GM12878 (cell line): ENCODE data around the gene SORCS2. TPM values are rescaled to one million over a fixed set of nuclear protein-coding genes. Genes with fewer than 3 reads are reported as not detected.

Experiments used
- ATAC-seq: fragments of 200-7000 bp; cut with Tn5 transposase; 3 replicates; pipeline ENCODE4 v1.9.1; 2020; ENCODE audit warnings: mild to moderate bottlenecking, moderate library complexity
- BruUV-seq: library from RNA; stranded (reverse); fragments of 400-500 nt; replicated peaks from 2 replicates; lab custom pipeline; 2021; lab: Mats Ljungman, UMichigan
- CTCF ChIA-PET: fragments of 300-600 bp; sonication (Branson Sonifier 250); formaldehyde crosslinking; extraction: SDS; loops from one replicate; lab custom pipeline; 2021; ENCODE audit warnings: inconsistent platforms; lab: Yijun Ruan, JAX
- POLR2A ChIA-PET: fragments of 350-600 bp; formaldehyde crosslinking; extraction: SDS; loops from one replicate; lab custom pipeline; 2021; ENCODE audit warnings: inconsistent platforms; lab: Charles Lee
- RAD21 ChIA-PET: fragments of 300-600 bp; sonication (Branson Sonifier 250); formaldehyde crosslinking; loops from one replicate; lab custom pipeline; 2023; ENCODE audit warnings: antibody characterized with exemption; ENCODE audit not compliant: unreplicated experiment; lab: Charles Lee
- SMC1A ChIA-PET: fragments of 300-600 bp; sonication (Branson Sonifier 250); formaldehyde crosslinking; loops from one replicate; lab custom pipeline; 2023; ENCODE audit not compliant: unreplicated experiment, uncharacterized antibody; lab: Charles Lee
- DNase-seq: peaks from one replicate; pipeline ENCODE4 v3.0.0-alpha.2; 2011; ENCODE audit warnings: low read depth, low spot score
- FAIRE-seq: peaks from 3 replicates; lab custom pipeline; 2011; peaks lifted over from hg19 to GRCh38; lab: Jason Lieb, UNC
- H2AFZ ChIP-seq: 2 replicates; pipeline ENCODE4 v1.6.0; 2011; ENCODE audit warnings: low read depth, low read length, control low read depth; ENCODE audit not compliant: control insufficient read depth
- H3K27ac ChIP-seq: 2 replicates; pipeline ENCODE4 v1.5.1; 2011; ENCODE audit warnings: control low read depth; ENCODE audit not compliant: control insufficient read depth, insufficient read depth
- H3K27me3 ChIP-seq, 2 experiments: replicated peaks in 1 of 2; 2 replicates each; pipeline versions ENCODE4 v1.6.0 to v1.6.1; 2011; ENCODE audit warnings: low read length in 1 of 2; ENCODE audit not compliant: control insufficient read depth in 2 of 2, insufficient read depth in 2 of 2
- H3K36me3 ChIP-seq, 2 experiments: 2 replicates each; pipeline ENCODE4 v1.5.1; 2011; ENCODE audit warnings: low read length in 1 of 2; ENCODE audit not compliant: control insufficient read depth in 2 of 2, insufficient read depth in 2 of 2
- H3K4me1 ChIP-seq: 2 replicates; pipeline ENCODE4 v1.6.1; 2011; ENCODE audit warnings: mild to moderate bottlenecking, low read length, moderate library complexity, mixed read lengths; ENCODE audit not compliant: control insufficient read depth, insufficient read depth
- H3K4me2 ChIP-seq: 2 replicates; pipeline ENCODE4 v1.6.0; 2011; ENCODE audit warnings: control low read depth; ENCODE audit not compliant: control insufficient read depth, insufficient read depth
- H3K4me3 ChIP-seq: fragments of 200-600 bp; sonication (generic); 2 replicates; pipeline ENCODE4 v1.5.1; 2016
- H3K79me2 ChIP-seq: 2 replicates; pipeline ENCODE4 v1.6.0; 2011; ENCODE audit warnings: low read length; ENCODE audit not compliant: control insufficient read depth, insufficient read depth
- H3K9ac ChIP-seq: 2 replicates; pipeline ENCODE4 v1.8.0; 2011; ENCODE audit warnings: low read length, control low read depth, mixed read lengths; ENCODE audit not compliant: control insufficient read depth, insufficient read depth
- H3K9me3 ChIP-seq: replicated peaks from 3 replicates; pipeline ENCODE4 v1.5.1; 2011; ENCODE audit warnings: mild to moderate bottlenecking, low read length; ENCODE audit not compliant: control insufficient read depth, insufficient read depth
- H4K20me1 ChIP-seq: 2 replicates; pipeline ENCODE4 v1.6.0; 2011; ENCODE audit not compliant: control insufficient read depth, insufficient read depth
- CREB1 ChIP-seq: IDR thresholded peaks from 2 replicates; pipeline ENCODE4 v1.6.1; 2012; ENCODE audit warnings: low read depth, mild to moderate bottlenecking, inconsistent platforms
- CREM ChIP-seq: IDR thresholded peaks from 2 replicates; pipeline ENCODE4 v1.6.1; 2014; ENCODE audit warnings: antibody characterized with exemption, low read depth
- EGR1 ChIP-seq, 2 experiments: IDR thresholded peaks; 1 replicate in 1 of 2; 2 replicates in 1 of 2; pipeline ENCODE4 v1.6.1; 2011 to 2012; ENCODE audit warnings: low read depth in 2 of 2, low read length in 2 of 2, borderline replicate concordance in 1 of 2, mild to moderate bottlenecking in 1 of 2, moderate library complexity in 1 of 2
- IKZF1 ChIP-seq: fragments of 450-650 bp; conservative IDR thresholded peaks from 2 replicates; pipeline ENCODE4 v1.6.1; 2017; ENCODE audit warnings: antibody characterized with exemption, mild to moderate bottlenecking
- IRF4 ChIP-seq: IDR thresholded peaks from 2 replicates; pipeline ENCODE4 v1.6.1; 2011; ENCODE audit warnings: low read depth, low read length
- KAT2A ChIP-seq: conservative IDR thresholded peaks from 2 replicates; pipeline ENCODE4 v1.6.1; 2011; ENCODE audit warnings: low read depth, low read length; ENCODE audit not compliant: control insufficient read depth
- MXI1 ChIP-seq: fragments of 150-350 bp; IDR thresholded peaks from 2 replicates; pipeline ENCODE4 v1.6.1; 2011; ENCODE audit warnings: low read depth, mild to moderate bottlenecking, inconsistent platforms, low read length, improper control_type of control experiment
- MYC ChIP-seq: IDR thresholded peaks from 2 replicates; pipeline ENCODE4 v1.6.1; 2011; ENCODE audit warnings: mild to moderate bottlenecking, low read length, moderate library complexity, inconsistent platforms; ENCODE audit not compliant: insufficient read depth, insufficient replicate concordance, insufficient read length, severe bottlenecking
- SREBF2 ChIP-seq: IDR thresholded peaks from 2 replicates; pipeline ENCODE4 v1.6.1; 2012; ENCODE audit warnings: mild to moderate bottlenecking, low read length
- TBL1XR1 ChIP-seq: IDR thresholded peaks from 2 replicates; pipeline ENCODE4 v1.6.1; 2012; ENCODE audit warnings: low read depth, low read length, improper control_type of control experiment
- TCF3 ChIP-seq: IDR thresholded peaks from 2 replicates; pipeline ENCODE4 v1.6.1; 2012; ENCODE audit warnings: low read depth, mild to moderate bottlenecking, low read length, borderline replicate concordance; ENCODE audit not compliant: insufficient read depth
- YBX1 ChIP-seq: fragments of 450-650 bp; IDR thresholded peaks from 2 replicates; pipeline ENCODE4 v1.6.1; 2016; ENCODE audit warnings: antibody characterized with exemption
- WGBS: methylation state at CpG from one replicate; pipeline ENCODE4 v1.1.6; 2016; ENCODE audit warnings: low lambda C conversion rate; ENCODE audit not compliant: insufficient replicate concordance, insufficient coverage; ENCODE audit errors: missing lambda C conversion rate; 5-methylcytosine and 5-hydroxymethylcytosine counted together
- in situ Hi-C: fragments of 300-500 bp; cut with MboI; formaldehyde crosslinking; loops from 9 replicates; pipeline ENCODE4 v1.14.3; 2018; ENCODE audit warnings: mixed read lengths
- intact Hi-C: fragments of 100-400 bp; cut with micrococcal nuclease; formaldehyde crosslinking; loops from one replicate; pipeline ENCODE4 v1.14.2; 2022; ENCODE audit not compliant: unreplicated experiment
- polyA plus RNA-seq, 11 experiments: library from polyadenylated mRNA; depleted of rRNA in 4 of 11; unstranded in 6 of 11; stranded (reverse) in 5 of 11; fragments of >200 nt; fragmentation: Nextera tagmentation in 4 of 11; fragmentation: Illumina TruSeq in 1 of 11; extraction: Ambion mirVana in 4 of 11; extraction: Trizol in 1 of 11; gene quantifications; 1 replicate in 1 of 11; 2 replicates in 10 of 11; pipeline versions ENCODE4 v1.2.1 to v1.2.3, GENCODE V29; 2011 to 2016; ENCODE audit warnings: inconsistent platforms in 2 of 11, missing spikeins in 2 of 11, low read depth in 1 of 11
- total RNA-seq, 4 experiments: library from RNA; depleted of rRNA in 3 of 4; stranded (reverse); fragments of >200 nt in 3 of 4; fragmentation: Illumina TruSeq in 1 of 4; extraction: Trizol in 1 of 4; gene quantifications; 2 replicates each; pipeline versions ENCODE4 v1.2.1 to v1.2.3, GENCODE V29; 2013 to 2021
- TF ChIP-seq, protein P1 (sequence below): fragments of 450-650 bp; formaldehyde crosslinking; IDR thresholded peaks from 2 replicates; pipeline ENCODE4 v1.4.0; 2022; ENCODE audit warnings: mild to moderate bottlenecking, moderate library complexity

SORCS2 gene
- total and polyA plus RNA-seq, 10 of the 15 experiments (the other 5 are each of a cell fraction or from before 2014, with no cell fraction given): 0.01 to 0.15 (median 0.05) TPM; not detected in 5

DNA sequence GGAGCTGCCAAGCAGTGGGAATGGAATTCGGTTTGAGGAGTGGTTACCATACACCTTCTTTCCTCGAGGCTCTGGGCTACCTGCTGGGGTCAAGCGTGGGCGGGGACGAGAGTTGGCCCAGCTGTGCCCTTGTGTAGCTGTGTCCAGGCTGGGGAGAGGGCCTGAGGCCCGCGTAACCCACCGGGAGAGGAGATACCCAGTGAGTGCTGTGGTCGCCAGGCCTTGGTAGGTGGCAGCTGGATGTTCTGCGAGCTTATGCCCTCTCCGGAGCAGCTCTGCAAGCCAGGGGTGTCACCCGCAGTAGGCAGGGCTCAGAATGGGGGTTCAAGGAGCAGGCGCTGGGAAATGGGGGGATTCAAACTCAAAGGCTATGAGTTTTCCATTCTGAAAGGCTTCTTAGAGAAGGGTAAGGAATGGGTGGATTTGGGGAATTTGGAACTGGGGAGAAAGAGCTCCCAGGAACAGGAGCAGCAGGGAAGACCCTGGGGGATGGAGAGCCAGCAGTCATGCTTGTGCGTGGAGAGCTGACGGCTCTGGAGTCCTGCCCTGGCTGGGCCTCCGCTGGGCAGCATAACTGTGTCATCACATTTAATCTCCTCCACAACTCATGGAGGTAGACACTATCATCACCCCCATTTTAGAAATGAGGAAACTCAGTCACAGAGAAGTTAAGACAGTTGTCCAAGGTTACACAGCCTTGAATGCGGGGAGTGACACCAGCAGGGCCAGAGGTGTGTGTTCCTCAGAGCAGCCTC lies 117.5 kb downstream of the SORCS2 start (continued):
- TF ChIP-seq MXI1: no peak
- no peak for TF ChIP-seq TBL1XR1
- no peak for TF ChIP-seq CREB1
- no peak for TF ChIP-seq CREM
- no peak for TF ChIP-seq MYC
- no peak for TF ChIP-seq KAT2A
- TF ChIP-seq TCF3: no peak

- H2AFZ ChIP-seq: no peak overlapping the region
- no peaks in the 10 kb centered on the region for H3K4me1 ChIP-seq
- ChIA-PET POLR2A (no interaction called here), CTCF (no interaction called here), RAD21 (no interaction called here), SMC1A (no interaction called here)
- no peaks in the 10 kb centered on the region for H3K79me2 ChIP-seq
- WGBS: 16% methylated on average over 12 of the region's 12 CpGs
- H3K27me3 ChIP-seq: no peaks in the 10 kb centered on the region
- no peak overlapping the region for H3K4me2 ChIP-seq
- in situ Hi-C loops: no loop called here
- H3K9me3 ChIP-seq: no peaks in the 10 kb centered on the region
- FAIRE-seq: no peak
- no peak for TF ChIP-seq SREBF2
- no peak for TF ChIP-seq EGR1 (IDR thresholded peaks at IDR 0.05; ENCODE audit: borderline replicate concordance in 1 of 2, low read depth in 2 of 2, low read length in 2 of 2)
- no peak for TF ChIP-seq YBX1
- TF ChIP-seq, protein P1, sequence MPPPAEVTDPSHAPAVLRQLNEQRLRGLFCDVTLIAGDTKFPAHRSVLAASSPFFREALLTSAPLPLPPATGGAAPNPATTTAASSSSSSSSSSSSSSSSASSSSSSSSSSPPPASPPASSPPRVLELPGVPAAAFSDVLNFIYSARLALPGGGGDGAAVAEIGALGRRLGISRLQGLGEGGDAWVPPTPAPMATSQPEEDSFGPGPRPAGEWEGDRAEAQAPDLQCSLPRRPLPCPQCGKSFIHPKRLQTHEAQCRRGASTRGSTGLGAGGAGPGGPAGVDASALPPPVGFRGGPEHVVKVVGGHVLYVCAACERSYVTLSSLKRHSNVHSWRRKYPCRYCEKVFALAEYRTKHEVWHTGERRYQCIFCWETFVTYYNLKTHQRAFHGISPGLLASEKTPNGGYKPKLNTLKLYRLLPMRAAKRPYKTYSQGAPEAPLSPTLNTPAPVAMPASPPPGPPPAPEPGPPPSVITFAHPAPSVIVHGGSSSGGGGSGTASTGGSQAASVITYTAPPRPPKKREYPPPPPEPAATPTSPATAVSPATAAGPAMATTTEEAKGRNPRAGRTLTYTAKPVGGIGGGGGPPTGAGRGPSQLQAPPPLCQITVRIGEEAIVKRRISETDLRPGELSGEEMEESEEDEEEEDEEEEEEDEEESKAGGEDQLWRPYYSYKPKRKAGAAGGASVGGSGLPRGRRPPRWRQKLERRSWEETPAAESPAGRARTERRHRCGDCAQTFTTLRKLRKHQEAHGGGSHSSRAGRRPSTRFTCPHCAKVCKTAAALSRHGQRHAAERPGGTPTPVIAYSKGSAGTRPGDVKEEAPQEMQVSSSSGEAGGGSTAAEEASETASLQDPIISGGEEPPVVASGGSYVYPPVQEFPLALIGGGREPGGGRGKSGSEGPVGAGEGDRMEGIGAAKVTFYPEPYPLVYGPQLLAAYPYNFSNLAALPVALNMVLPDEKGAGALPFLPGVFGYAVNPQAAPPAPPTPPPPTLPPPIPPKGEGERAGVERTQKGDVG (CRISPR knock-in tag): no peak
- no peak for TF ChIP-seq IKZF1
- no peak for TF ChIP-seq IRF4
- intact Hi-C loops: no loop called here
- no peak overlapping the region for H3K4me3 ChIP-seq
- ATAC-seq: no peak
- no peak for DNase-seq
- H3K27ac ChIP-seq: no peak overlapping the region
- BruUV-seq: no TSS peak
- H4K20me1 ChIP-seq: no peaks in the 10 kb centered on the region
- H3K9ac ChIP-seq: no peak overlapping the region
- no peaks in the 10 kb centered on the region for H3K36me3 ChIP-seq
Observed at GRCh38 chr4:7310451-7310850, 118.1 kb downstream of the SORCS2 start.
